CD4-positive, CD25-positive, alpha-beta regulatory T cell (primary cell): ENCODE results near the gene KBTBD13. TPM values are rescaled to one million over a fixed set of nuclear protein-coding genes. Genes with fewer than 3 reads are reported as not detected.

Experiments used
- ATAC-seq, 2 donors: fragments of 150-1000 bp; cut with Tn5 transposase; one replicate each; pipeline ENCODE4 v1.10.0; 2021; ENCODE audit warnings: low read depth in 2 of 2, moderate number of reproducible peaks in 2 of 2, moderate library complexity in 1 of 2
- DNase-seq, 3 donors: peaks; one replicate each; pipeline versions ENCODE4 v3.0.0 to v3.0.0-alpha.2; 2012 to 2022; ENCODE audit warnings: mixed read lengths in 1 of 3
- H3K27ac ChIP-seq: one replicate; pipeline ENCODE4 v1.7.0; 2013; ENCODE audit warnings: mild to moderate bottlenecking, low read length; ENCODE audit not compliant: insufficient read depth, poor library complexity, severe bottlenecking
- H3K27me3 ChIP-seq: one replicate; pipeline ENCODE4 v1.7.0; 2013; ENCODE audit warnings: low read length; ENCODE audit not compliant: control insufficient read depth, insufficient read depth
- H3K36me3 ChIP-seq: one replicate; pipeline ENCODE4 v1.7.0; 2013; ENCODE audit warnings: mild to moderate bottlenecking, low read length, moderate library complexity; ENCODE audit not compliant: control insufficient read depth, insufficient read depth
- H3K4me1 ChIP-seq: 2 replicates; pipeline ENCODE4 v1.7.0; 2013; ENCODE audit warnings: mild to moderate bottlenecking, low read length; ENCODE audit not compliant: insufficient read depth, control insufficient read depth, poor library complexity, severe bottlenecking
- H3K4me3 ChIP-seq: one replicate; pipeline ENCODE4 v1.7.0; 2013; ENCODE audit warnings: low read depth, mild to moderate bottlenecking, low read length, moderate library complexity
- H3K9me3 ChIP-seq, 2 experiments: 1 replicate in 1 of 2; 2 replicates in 1 of 2; pipeline ENCODE4 v1.7.0; 2013; ENCODE audit warnings: low read length in 2 of 2, mild to moderate bottlenecking in 1 of 2, moderate library complexity in 1 of 2; ENCODE audit not compliant: control insufficient read depth in 2 of 2
- H3K27ac Mint-ChIP-seq, 3 donors: one replicate each; pipeline ENCODE4 v1.8.0; 2020 to 2022; ENCODE audit warnings: mild to moderate bottlenecking in 3 of 3, mixed read lengths in 3 of 3, moderate library complexity in 2 of 3
- H3K27me3 Mint-ChIP-seq: one replicate; pipeline ENCODE4 v1.8.0; 2022; ENCODE audit warnings: mild to moderate bottlenecking, mixed read lengths
- H3K36me3 Mint-ChIP-seq: one replicate; pipeline ENCODE4 v1.8.0; 2020; ENCODE audit warnings: mixed read lengths
- H3K4me1 Mint-ChIP-seq, 4 donors: one replicate each; pipeline ENCODE4 v1.8.0; 2020 to 2022; ENCODE audit warnings: mixed read lengths in 4 of 4, mild to moderate bottlenecking in 1 of 4
- H3K4me3 Mint-ChIP-seq, 4 donors: one replicate each; pipeline ENCODE4 v1.8.0; 2020 to 2022; ENCODE audit warnings: mild to moderate bottlenecking in 4 of 4, mixed read lengths in 4 of 4, moderate library complexity in 3 of 4
- H3K9me3 Mint-ChIP-seq, 7 donors: one replicate each; pipeline ENCODE4 v1.8.0; 2020 to 2022; ENCODE audit warnings: mixed read lengths in 7 of 7, mild to moderate bottlenecking in 3 of 7, moderate library complexity in 2 of 7
- polyA plus RNA-seq, 4 donors: library from polyadenylated mRNA; unstranded; fragments of 300-500 nt; fragmentation: Illumina TruSeq; gene quantifications; one replicate each; pipeline ENCODE4 v1.2.3, GENCODE V29; 2021
- total RNA-seq: library from RNA; stranded (reverse); gene quantifications from one replicate; pipeline ENCODE4 v1.2.3, GENCODE V29; 2022

Gene KBTBD13
- total and polyA plus RNA-seq, 5 donors from 2014 or later: not detected

DNA sequence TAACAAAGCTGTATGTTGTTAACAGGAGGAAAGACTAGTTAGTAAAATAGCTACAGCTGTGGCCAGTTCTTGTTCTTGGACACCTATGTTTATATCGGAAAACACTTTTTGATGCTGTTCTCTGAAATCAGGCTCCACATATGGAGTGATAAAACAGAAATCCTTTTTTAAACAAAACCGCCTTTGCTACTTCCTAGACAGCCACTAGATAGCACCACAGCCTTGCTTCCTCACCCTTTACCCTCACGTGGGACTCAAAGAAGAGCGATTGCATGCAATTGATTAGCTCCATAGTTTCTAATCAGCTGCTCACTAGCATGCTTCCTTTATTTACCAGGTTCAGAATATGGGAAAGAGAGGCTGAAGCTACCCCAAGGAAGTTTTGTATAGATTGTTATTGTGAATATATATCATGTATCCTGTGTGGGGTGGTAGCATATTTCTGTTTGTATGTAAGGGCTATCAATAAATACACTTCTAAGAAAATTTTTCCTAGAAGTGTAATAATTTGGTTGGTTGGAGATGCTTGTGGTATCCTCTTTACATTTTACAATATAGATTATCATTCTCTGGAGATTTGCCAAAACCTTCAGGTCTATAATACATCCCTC, 42.8 kb upstream of the KBTBD13 start:
- Mint-ChIP-seq H3K4me3 (peak overlapping the region in 1 of 4 donors; percentile 3), H3K27ac (no peak overlapping the region), H3K4me1 (peaks cover 0 to 20% (median 4%) of the 10 kb centered on the region in 4 donors), H3K36me3 (no peaks in the 10 kb centered on the region), H3K9me3 (no peaks in the 10 kb centered on the region), H3K27me3 (peaks cover 42% of the 10 kb centered on the region)
- H3K27me3 ChIP-seq: peaks cover 10% of the 10 kb centered on the region
- H3K36me3 ChIP-seq: no peaks in the 10 kb centered on the region
- no peak overlapping the region for H3K4me3 ChIP-seq
- peaks cover 10% of the 10 kb centered on the region for H3K4me1 ChIP-seq
- DNase-seq (peak in 2 of 3 donors; percentile 33 to 66), ATAC-seq (no peak)
- no peaks in the 10 kb centered on the region for H3K9me3 ChIP-seq
- H3K27ac ChIP-seq: no peak overlapping the region

DNA sequence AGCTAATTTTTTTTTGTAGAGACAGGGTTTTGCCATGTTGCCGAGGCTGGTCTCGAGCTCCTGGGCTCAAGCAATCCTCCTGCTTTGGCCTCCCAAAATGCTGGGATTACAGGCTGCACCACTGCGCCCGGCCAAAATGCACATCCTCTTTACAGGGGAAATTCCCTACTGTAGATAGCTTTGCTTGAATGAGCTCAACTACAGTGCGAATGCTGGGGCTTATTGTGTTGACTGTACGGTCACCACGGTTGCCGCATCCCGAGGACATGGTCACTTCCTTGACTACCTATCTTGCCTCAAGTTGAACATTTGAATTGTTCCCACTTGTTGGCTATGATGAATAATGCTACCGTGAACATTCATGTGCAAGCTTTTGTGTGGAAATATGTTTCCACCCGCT, 41.8 kb upstream of the KBTBD13 start:
- Histone ChIP-seq H3K4me1 (peaks cover 8% of the 10 kb centered on the region), H3K36me3 (no peaks in the 10 kb centered on the region), H3K27ac (no peak overlapping the region), H3K27me3 (peaks cover 14% of the 10 kb centered on the region), H3K4me3 (no peak overlapping the region), H3K9me3 (no peaks in the 10 kb centered on the region)
- H3K4me3 Mint-ChIP-seq: no peak overlapping the region
- ATAC-seq (no peak), DNase-seq (no peak)
- H3K27ac Mint-ChIP-seq: no peak overlapping the region
- H3K27me3 Mint-ChIP-seq: peaks cover 42% of the 10 kb centered on the region
- H3K9me3 Mint-ChIP-seq: no peaks in the 10 kb centered on the region
- no peaks in the 10 kb centered on the region for H3K36me3 Mint-ChIP-seq
- H3K4me1 Mint-ChIP-seq: peaks cover 0 to 18% (median 4%) of the 10 kb centered on the region in 4 donors

DNA sequence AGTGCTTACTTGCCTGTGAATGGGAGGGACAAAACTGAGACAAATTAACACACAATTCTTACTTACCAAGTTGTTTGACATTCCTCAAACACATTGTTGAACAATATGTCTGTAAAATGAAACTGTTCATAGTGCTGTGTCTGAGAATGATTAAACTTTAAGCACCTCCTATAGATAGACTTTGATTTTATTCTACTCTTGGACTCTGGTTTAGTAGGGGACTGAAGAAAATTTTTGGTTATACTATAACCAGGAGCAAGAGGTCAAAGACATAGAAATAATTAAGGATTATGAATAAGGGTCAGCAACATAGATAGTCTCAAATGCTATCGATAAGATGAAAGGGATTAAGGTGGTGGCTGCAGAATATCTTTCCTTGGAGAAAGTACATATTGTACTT, 39.2 kb upstream of the KBTBD13 start:
- peaks cover 0 to 10% (median 2%) of the 10 kb centered on the region in 4 donors for H3K4me1 Mint-ChIP-seq
- peaks cover 38% of the 10 kb centered on the region for H3K27me3 Mint-ChIP-seq
- H3K36me3 Mint-ChIP-seq: no peaks in the 10 kb centered on the region
- peaks cover 8% of the 10 kb centered on the region for H3K4me1 ChIP-seq
- H3K9me3 ChIP-seq: no peaks in the 10 kb centered on the region
- H3K4me3 ChIP-seq: no peak overlapping the region
- no peak overlapping the region for H3K4me3 Mint-ChIP-seq
- H3K27ac ChIP-seq: no peak overlapping the region
- H3K27me3 ChIP-seq: peaks cover 11% of the 10 kb centered on the region
- ATAC-seq: no peak
- DNase-seq: no peak
- H3K27ac Mint-ChIP-seq: no peak overlapping the region
- H3K9me3 Mint-ChIP-seq: no peaks in the 10 kb centered on the region
- H3K36me3 ChIP-seq: no peaks in the 10 kb centered on the region

- peaks cover 0 to 6% (median 2%) of the 10 kb centered on the region in 4 donors for H3K4me1 Mint-ChIP-seq
- H3K36me3 Mint-ChIP-seq: peaks cover 3% of the 10 kb centered on the region
- peaks cover 34% of the 10 kb centered on the region for H3K27me3 Mint-ChIP-seq
- DNase-seq (no peak), ATAC-seq (no peak)
- Histone ChIP-seq H3K4me1 (peaks cover 2% of the 10 kb centered on the region), H3K36me3 (no peaks in the 10 kb centered on the region), H3K9me3 (no peaks in the 10 kb centered on the region), H3K27ac (no peak overlapping the region), H3K4me3 (no peak overlapping the region), H3K27me3 (peaks cover 6% of the 10 kb centered on the region)
- H3K27ac Mint-ChIP-seq: no peak overlapping the region
- H3K4me3 Mint-ChIP-seq: no peak overlapping the region
- H3K9me3 Mint-ChIP-seq: no peaks in the 10 kb centered on the region
Measured at GRCh38 chr15:65038428-65038827, 38.1 kb upstream of the KBTBD13 start.

DNA sequence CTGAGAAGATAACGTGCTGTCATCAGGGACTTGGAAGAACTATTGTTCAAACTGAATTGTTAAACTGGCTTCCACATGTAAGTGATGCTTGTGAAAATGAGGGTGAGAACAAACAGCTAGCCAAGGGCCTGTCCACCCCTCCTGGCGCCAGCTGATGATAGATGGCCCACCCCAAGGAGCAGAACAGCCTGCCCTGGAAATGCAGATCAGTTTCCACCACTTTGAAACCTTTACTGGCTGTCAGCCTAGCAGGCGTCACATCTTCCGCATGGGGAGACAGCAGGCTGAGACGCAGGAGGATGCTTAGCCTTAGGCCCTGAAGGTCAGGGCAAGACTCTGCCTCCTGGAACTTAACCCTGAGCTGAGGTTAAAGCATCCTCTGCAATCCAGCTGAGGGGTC, 37.7 kb upstream of the KBTBD13 start:
- Histone ChIP-seq H3K4me1 (no peaks in the 10 kb centered on the region), H3K27me3 (peaks cover 6% of the 10 kb centered on the region), H3K27ac (no peak overlapping the region), H3K9me3 (no peaks in the 10 kb centered on the region), H3K4me3 (no peak overlapping the region), H3K36me3 (no peaks in the 10 kb centered on the region)
- Mint-ChIP-seq H3K27me3 (peaks cover 29% of the 10 kb centered on the region), H3K27ac (no peak overlapping the region), H3K4me1 (peaks cover 0 to 2% (median under 1%) of the 10 kb centered on the region in 4 donors), H3K9me3 (no peaks in the 10 kb centered on the region), H3K36me3 (peaks cover 3% of the 10 kb centered on the region), H3K4me3 (no peak overlapping the region)
- DNase-seq (no peak), ATAC-seq (no peak)

- Mint-ChIP-seq H3K27ac (no peak overlapping the region), H3K9me3 (no peaks in the 10 kb centered on the region)
Measured at GRCh38 chr15:65040461-65040860, 36.1 kb upstream of the KBTBD13 start.

DNA sequence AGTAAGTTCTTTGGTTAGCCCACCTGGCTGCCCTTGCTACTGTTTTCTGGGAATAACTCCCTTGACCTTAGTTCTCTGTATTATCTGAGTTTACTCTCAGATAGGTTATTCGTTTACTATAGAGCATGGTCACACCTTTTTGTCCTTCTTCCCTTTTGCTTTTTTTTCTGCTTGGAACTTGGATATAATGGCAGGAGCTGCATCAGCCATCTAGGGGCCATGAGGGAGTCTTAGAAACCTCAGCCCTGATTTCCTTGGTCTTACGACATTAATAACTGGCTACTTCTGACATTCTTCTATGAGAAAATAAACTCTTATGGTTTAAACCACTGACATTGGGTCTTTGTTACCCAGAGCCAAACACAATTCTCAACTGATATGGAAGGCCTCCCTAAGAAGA, 34.8 kb upstream of the KBTBD13 start:
- H3K9me3 ChIP-seq: no peaks in the 10 kb centered on the region
- no peak for ATAC-seq
- no peak for DNase-seq
- Mint-ChIP-seq H3K36me3 (peaks cover 3% of the 10 kb centered on the region), H3K27me3 (peaks cover 19% of the 10 kb centered on the region), H3K4me3 (no peak overlapping the region), H3K4me1 (no peaks in the 10 kb centered on the region), H3K27ac (no peak overlapping the region), H3K9me3 (no peaks in the 10 kb centered on the region)
- no peaks in the 10 kb centered on the region for H3K4me1 ChIP-seq
- H3K27ac ChIP-seq: no peak overlapping the region
- no peaks in the 10 kb centered on the region for H3K36me3 ChIP-seq
- peaks cover 4% of the 10 kb centered on the region for H3K27me3 ChIP-seq
- H3K4me3 ChIP-seq: no peak overlapping the region

More at GRCh38 chr15:65040461-65040860, 36.1 kb upstream of the KBTBD13 start:
- H3K27me3 ChIP-seq: peaks cover 4% of the 10 kb centered on the region
- no peaks in the 10 kb centered on the region for H3K36me3 ChIP-seq
- Mint-ChIP-seq H3K27me3 (peaks cover 23% of the 10 kb centered on the region), H3K36me3 (peaks cover 3% of the 10 kb centered on the region), H3K4me3 (no peak overlapping the region), H3K4me1 (no peaks in the 10 kb centered on the region)
- H3K4me3 ChIP-seq: no peak overlapping the region
- ATAC-seq: no peak
- no peaks in the 10 kb centered on the region for H3K9me3 ChIP-seq
- DNase-seq: no peak
- H3K27ac ChIP-seq: no peak overlapping the region
- no peaks in the 10 kb centered on the region for H3K4me1 ChIP-seq

DNA sequence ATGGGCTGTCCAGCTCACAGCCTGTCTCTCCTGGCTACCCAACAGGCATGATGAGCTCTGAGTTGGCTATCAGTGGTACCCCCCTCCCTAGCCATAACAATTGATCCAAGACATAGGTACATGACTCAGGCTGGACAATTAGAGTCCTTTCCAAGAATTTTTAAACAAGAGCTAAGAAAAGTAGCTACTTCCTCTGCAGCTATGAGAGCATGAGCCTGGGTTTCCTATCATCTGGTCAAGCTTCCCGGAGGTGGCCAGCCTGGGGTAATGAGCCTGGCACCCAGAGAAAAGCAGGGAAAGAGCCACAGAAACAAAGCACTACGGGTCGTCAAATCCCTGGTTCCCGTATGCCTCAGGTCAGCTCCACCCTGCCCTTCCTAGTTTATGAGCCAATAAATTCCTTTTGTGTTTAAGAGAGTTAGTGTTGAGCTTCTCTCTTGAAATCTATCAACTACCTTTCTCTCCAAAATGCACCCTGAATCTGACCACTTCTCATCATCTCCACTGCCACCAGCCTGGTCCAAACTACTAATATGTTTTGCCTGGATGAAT, 33.7 kb upstream of the KBTBD13 start:
- no peak for ATAC-seq
- Mint-ChIP-seq H3K36me3 (peaks cover 3% of the 10 kb centered on the region), H3K4me3 (no peak overlapping the region), H3K4me1 (no peaks in the 10 kb centered on the region), H3K9me3 (no peaks in the 10 kb centered on the region), H3K27ac (no peak overlapping the region), H3K27me3 (peaks cover 17% of the 10 kb centered on the region)
- Histone ChIP-seq H3K27ac (no peak overlapping the region), H3K36me3 (no peaks in the 10 kb centered on the region), H3K27me3 (peaks cover 4% of the 10 kb centered on the region), H3K4me1 (no peaks in the 10 kb centered on the region), H3K4me3 (no peak overlapping the region), H3K9me3 (no peaks in the 10 kb centered on the region)
- no peak for DNase-seq
